HepG2 (cell line): ENCODE results near the gene RERE. TPM values are rescaled to one million over a fixed set of nuclear protein-coding genes. Genes with fewer than 3 reads are reported as not detected.

ENCODE experiments used
- AGO2 ChIP-seq: fragments of 200-400 bp; formaldehyde crosslinking; optimal IDR thresholded peaks from 2 replicates; pipeline ENCODE3; 2017; ENCODE audit warnings: mild to moderate bottlenecking, low read depth, low read length, moderate library complexity
- BRD4 ChIP-seq: sonication (generic); formaldehyde crosslinking; IDR thresholded peaks from 2 replicates; pipeline ENCODE4 v1.4.0; 2020; ENCODE audit warnings: missing genetic modification reagents
- CENPT ChIP-seq: sonication (generic); formaldehyde crosslinking; IDR thresholded peaks from 2 replicates; pipeline ENCODE4 v1.8.0; 2022; ENCODE audit warnings: low read depth, mild to moderate bottlenecking, moderate library complexity, missing genetic modification reagents
- EP300 ChIP-seq, 3 experiments: sonication (generic) in 1 of 3; formaldehyde crosslinking in 1 of 3; IDR thresholded peaks; 2 replicates each; pipeline versions ENCODE4 v1.5.1 to v1.6.1; 2011 to 2020; ENCODE audit warnings: low read depth in 2 of 3, low read length in 2 of 3, borderline replicate concordance in 1 of 3, improper control_type of control experiment in 1 of 3, mild to moderate bottlenecking in 1 of 3, missing genetic modification reagents in 1 of 3, moderate library complexity in 1 of 3
- GATA4 ChIP-seq: sonication (generic); IDR thresholded peaks from 2 replicates; pipeline ENCODE4 v1.6.1; 2016; ENCODE audit warnings: antibody characterized with exemption, low read depth, borderline replicate concordance
- HINFP ChIP-seq: sonication (generic); formaldehyde crosslinking; IDR thresholded peaks from 2 replicates; pipeline ENCODE4 v1.4.0; 2020; ENCODE audit warnings: low read depth, mild to moderate bottlenecking, missing genetic modification reagents
- HOXA7 ChIP-seq: sonication (generic); formaldehyde crosslinking; IDR thresholded peaks from 2 replicates; pipeline ENCODE4 v1.8.1; 2022; ENCODE audit warnings: mild to moderate bottlenecking, missing genetic modification reagents, moderate library complexity
- NFE2L2 ChIP-seq: fragments of 150-350 bp; IDR thresholded peaks from 2 replicates; pipeline ENCODE4 v1.6.1; 2014; ENCODE audit warnings: low read length
- RARA ChIP-seq: IDR thresholded peaks from 2 replicates; pipeline ENCODE4 v1.6.1; 2016; ENCODE audit warnings: missing genetic modification reagents, missing compliant biosample characterization
- SIX1 ChIP-seq: sonication (generic); formaldehyde crosslinking; IDR thresholded peaks from 2 replicates; pipeline ENCODE4 v1.4.0; 2020; ENCODE audit warnings: missing genetic modification reagents, borderline replicate concordance
- TIGD3 ChIP-seq: sonication (generic); formaldehyde crosslinking; IDR thresholded peaks from 2 replicates; pipeline ENCODE4 v1.5.1; 2020; ENCODE audit warnings: mild to moderate bottlenecking, missing genetic modification reagents, borderline replicate concordance
- TSC22D2 ChIP-seq: sonication (generic); formaldehyde crosslinking; IDR thresholded peaks from 2 replicates; pipeline ENCODE4 v1.5.1; 2020; ENCODE audit warnings: missing genetic modification reagents, mild to moderate bottlenecking, borderline replicate concordance
- YEATS2 ChIP-seq: sonication (generic); formaldehyde crosslinking; IDR thresholded peaks from 2 replicates; pipeline ENCODE4 v1.4.0; 2020; ENCODE audit warnings: missing genetic modification reagents, borderline replicate concordance
- ZBTB38 ChIP-seq: sonication (generic); formaldehyde crosslinking; IDR thresholded peaks from 2 replicates; pipeline ENCODE4 v1.5.1; 2020; ENCODE audit warnings: mild to moderate bottlenecking, missing genetic modification reagents
- ZNF17 ChIP-seq: sonication (generic); formaldehyde crosslinking; IDR thresholded peaks from 2 replicates; pipeline ENCODE4 v1.5.0; 2020; ENCODE audit warnings: mild to moderate bottlenecking, missing genetic modification reagents
- ZNF224 ChIP-seq: sonication (generic); formaldehyde crosslinking; IDR thresholded peaks from 2 replicates; pipeline ENCODE4 v1.5.0; 2020; ENCODE audit warnings: mild to moderate bottlenecking, missing genetic modification reagents
- ZNF570 ChIP-seq: sonication (generic); formaldehyde crosslinking; IDR thresholded peaks from 2 replicates; pipeline ENCODE4 v1.4.0; 2020; ENCODE audit warnings: mild to moderate bottlenecking, missing genetic modification reagents, borderline replicate concordance
- ZNF839 ChIP-seq: sonication (generic); formaldehyde crosslinking; IDR thresholded peaks from 2 replicates; pipeline ENCODE4 v1.4.0; 2020; ENCODE audit warnings: missing genetic modification reagents, mild to moderate bottlenecking, borderline replicate concordance
- polyA plus RNA-seq, 8 experiments: library from polyadenylated mRNA; depleted of rRNA in 3 of 8; stranded (reverse) in 7 of 8; unstranded in 1 of 8; fragments of >200 nt; fragmentation: Illumina TruSeq in 4 of 8; extraction: Trizol in 4 of 8; gene quantifications; 2 replicates each; pipeline versions ENCODE4 v1.2.1 to v1.2.3, GENCODE V29; 2011 to 2016; ENCODE audit warnings: low read depth in 4 of 8, missing spikeins in 1 of 8, mixed read lengths in 1 of 8; ENCODE audit not compliant: insufficient read depth in 1 of 8
- total RNA-seq, 5 experiments: library from RNA; depleted of rRNA; stranded (reverse); fragments of >200 nt; fragmentation: Illumina TruSeq; extraction: Trizol; gene quantifications; 2 replicates each; pipeline ENCODE4 v1.2.3, GENCODE V29; 2016; ENCODE audit warnings: low read depth in 1 of 5
- TF ChIP-seq, protein P1 (sequence below), 2 experiments: fragments of 450-650 bp in 1 of 2; sonication (generic) in 1 of 2; formaldehyde crosslinking; IDR thresholded peaks; 2 replicates each; pipeline versions ENCODE4 v1.5.0 to v1.8.0; 2020 to 2022; ENCODE audit warnings: mild to moderate bottlenecking in 1 of 2, missing genetic modification reagents in 1 of 2
- TF ChIP-seq, protein P2 (sequence below): sonication (generic); formaldehyde crosslinking; IDR thresholded peaks from 2 replicates; pipeline ENCODE4 v1.5.0; 2020; ENCODE audit warnings: mild to moderate bottlenecking, missing genetic modification reagents

The RERE gene
- total and polyA plus RNA-seq, 2 of the 13 experiments (the other 11 are each of a cell fraction or from before 2014, with no cell fraction given), result 18.3 to 21.9 TPM

GRCh38 chr1:8643542-8644536 is 173.6 kb downstream of the RERE start (continued):
- TF ChIP-seq, protein P1, sequence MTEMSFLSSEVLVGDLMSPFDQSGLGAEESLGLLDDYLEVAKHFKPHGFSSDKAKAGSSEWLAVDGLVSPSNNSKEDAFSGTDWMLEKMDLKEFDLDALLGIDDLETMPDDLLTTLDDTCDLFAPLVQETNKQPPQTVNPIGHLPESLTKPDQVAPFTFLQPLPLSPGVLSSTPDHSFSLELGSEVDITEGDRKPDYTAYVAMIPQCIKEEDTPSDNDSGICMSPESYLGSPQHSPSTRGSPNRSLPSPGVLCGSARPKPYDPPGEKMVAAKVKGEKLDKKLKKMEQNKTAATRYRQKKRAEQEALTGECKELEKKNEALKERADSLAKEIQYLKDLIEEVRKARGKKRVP (CRISPR knock-in tag; IDR thresholded peaks at IDR 0.05), result peak in 1 of 2 experiments; percentile 86; a peak in 2 of 4 replicates
- TF ChIP-seq BRD4 (CRISPR knock-in tag), result no peak
- TF ChIP-seq TSC22D2 (CRISPR knock-in tag), result no peak
- no peak for TF ChIP-seq YEATS2
- TF ChIP-seq CENPT (CRISPR knock-in tag), result no peak
- TF ChIP-seq GATA4, result 0 out of 2 replicates have a peak, but pooled peaks have one; percentile 34
- TF ChIP-seq AGO2, result no peak
- TF ChIP-seq ZNF224 (CRISPR knock-in tag), result no peak
- TF ChIP-seq, protein P2, sequence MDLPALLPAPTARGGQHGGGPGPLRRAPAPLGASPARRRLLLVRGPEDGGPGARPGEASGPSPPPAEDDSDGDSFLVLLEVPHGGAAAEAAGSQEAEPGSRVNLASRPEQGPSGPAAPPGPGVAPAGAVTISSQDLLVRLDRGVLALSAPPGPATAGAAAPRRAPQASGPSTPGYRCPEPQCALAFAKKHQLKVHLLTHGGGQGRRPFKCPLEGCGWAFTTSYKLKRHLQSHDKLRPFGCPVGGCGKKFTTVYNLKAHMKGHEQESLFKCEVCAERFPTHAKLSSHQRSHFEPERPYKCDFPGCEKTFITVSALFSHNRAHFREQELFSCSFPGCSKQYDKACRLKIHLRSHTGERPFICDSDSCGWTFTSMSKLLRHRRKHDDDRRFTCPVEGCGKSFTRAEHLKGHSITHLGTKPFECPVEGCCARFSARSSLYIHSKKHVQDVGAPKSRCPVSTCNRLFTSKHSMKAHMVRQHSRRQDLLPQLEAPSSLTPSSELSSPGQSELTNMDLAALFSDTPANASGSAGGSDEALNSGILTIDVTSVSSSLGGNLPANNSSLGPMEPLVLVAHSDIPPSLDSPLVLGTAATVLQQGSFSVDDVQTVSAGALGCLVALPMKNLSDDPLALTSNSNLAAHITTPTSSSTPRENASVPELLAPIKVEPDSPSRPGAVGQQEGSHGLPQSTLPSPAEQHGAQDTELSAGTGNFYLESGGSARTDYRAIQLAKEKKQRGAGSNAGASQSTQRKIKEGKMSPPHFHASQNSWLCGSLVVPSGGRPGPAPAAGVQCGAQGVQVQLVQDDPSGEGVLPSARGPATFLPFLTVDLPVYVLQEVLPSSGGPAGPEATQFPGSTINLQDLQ (CRISPR knock-in tag), result no peak
- TF ChIP-seq SIX1 (CRISPR knock-in tag), result no peak
- 0 out of 2 replicates have a peak, but pooled peaks have one; percentile 4 for TF ChIP-seq NFE2L2
- no peak for TF ChIP-seq HINFP (CRISPR knock-in tag)
- TF ChIP-seq TIGD3 (CRISPR knock-in tag), result no peak
- TF ChIP-seq EP300 (IDR thresholded peaks at IDR 0.05; ENCODE audit: low read depth in 2 of 2, low read length in 2 of 2), result peak in 1 of 2 experiments; percentile 89; a peak in 2 of 4 replicates
- no peak; the same call in 1 of the 2 replicates for TF ChIP-seq EP300 (CRISPR knock-in tag; IDR thresholded peaks at IDR 0.05; ENCODE audit: borderline replicate concordance)
- TF ChIP-seq ZNF17, result no peak
- peak; percentile 92 for TF ChIP-seq RARA (CRISPR knock-in tag)
- no peak for TF ChIP-seq ZNF570 (CRISPR knock-in tag)
- peak; percentile 63; the same call in 1 of the 2 replicates for TF ChIP-seq ZBTB38 (CRISPR knock-in tag)
- TF ChIP-seq ZNF839 (CRISPR knock-in tag), result no peak
- TF ChIP-seq HOXA7 (CRISPR knock-in tag), result no peak
